ENCODE results near the gene FAM131A.

GRCh38 chr3:184378651-184379357, 41.4 kb downstream of the FAM131A start:
- TF ChIP-seq POLR2A (IDR thresholded peaks at IDR 0.05) (no peak), CTCF (IDR thresholded peaks at IDR 0.05) (no peak)

Measured in right lobe of liver (tissue), 4 donors.